HG02884 (cell line): ENCODE measurements around the gene OR52I2.

Source experiments
- ATAC-seq: cut with Tn5 transposase; IDR thresholded peaks from one replicate; pipeline ENCODE4 v1.9.1; 2021; ENCODE audit warnings: mild to moderate bottlenecking, moderate library complexity; ENCODE audit not compliant: unreplicated experiment

OR52I2 gene

GRCh38 chr11:4607781-4608666, 26.5 kb downstream of the OR52I2 start, which contains the start of gene TRIM68:
Gene TRIM68 (minus strand): TSS chr11:4608231. CDS start chr11:4605504, 2,727 bp downstream.
- ATAC-seq, result peak; percentile 100

GRCh38 chr11:4610258-4610935, 28.9 kb downstream of the OR52I2 start:
- ATAC-seq, result no peak

- no peak for ATAC-seq
Observed at GRCh38 chr11:4611986-4612385, 30.4 kb downstream of the OR52I2 start.

GRCh38 chr11:4615856-4616444, 34.4 kb downstream of the OR52I2 start:
- no peak for ATAC-seq

GRCh38 chr11:4619514-4619913, 38.0 kb downstream of the OR52I2 start:
- no peak for ATAC-seq

- peak; percentile 54 for ATAC-seq
Observed at GRCh38 chr11:4626207-4627099, 44.9 kb downstream of the OR52I2 start.

GRCh38 chr11:4636136-4636535, 54.6 kb downstream of the OR52I2 start:
- no peak for ATAC-seq

GRCh38 chr11:4636962-4637661, 55.6 kb downstream of the OR52I2 start, which contains the start of gene OR51D1:
Gene OR51D1 (plus strand): TSS chr11:4637477. CDS start chr11:4639791, 2,314 bp downstream.
- peak; percentile 96 for ATAC-seq

- no peak for ATAC-seq
Observed at GRCh38 chr11:4637662-4638047, 56.1 kb downstream of the OR52I2 start.

- ATAC-seq, result no peak
Observed at GRCh38 chr11:4639931-4640330, 58.4 kb downstream of the OR52I2 start.

- no peak for ATAC-seq
Observed at GRCh38 chr11:4641501-4641900, 60.0 kb downstream of the OR52I2 start.

- no peak for ATAC-seq
Observed at GRCh38 chr11:4642043-4642442, 60.5 kb downstream of the OR52I2 start.
